ENCODE results near the gene WWOX.

DNA sequence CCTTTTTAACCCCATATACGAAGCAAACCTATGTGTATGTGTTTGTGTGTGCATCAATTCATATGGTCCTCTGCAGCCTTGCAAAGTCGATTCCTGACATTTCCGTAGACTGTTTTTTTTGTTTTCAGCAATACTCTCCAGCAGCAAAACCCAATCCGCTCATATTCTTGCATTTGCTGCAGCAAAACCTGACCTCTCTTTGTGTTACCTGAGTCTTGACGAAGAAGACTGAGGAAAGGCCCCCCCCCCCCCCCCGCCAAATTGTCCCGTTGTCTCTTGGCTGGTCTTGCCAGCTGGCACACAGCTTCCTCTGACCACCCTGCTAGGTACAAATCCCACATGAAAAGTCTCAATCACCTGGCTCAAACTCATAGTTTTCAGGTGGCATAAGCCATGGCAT lies 494.7 kb downstream of the WWOX start:
- TF ChIP-seq PATZ1 (CRISPR knock-in tag; IDR thresholded peaks at IDR 0.05; ENCODE audit: borderline replicate concordance) (no peak), BACH2 (CRISPR knock-in tag; IDR thresholded peaks at IDR 0.05; ENCODE audit: borderline replicate concordance) (no peak), ZNF8 (CRISPR knock-in tag; IDR thresholded peaks at IDR 0.05) (no peak), CSRNP3 (CRISPR knock-in tag; IDR thresholded peaks at IDR 0.05) (no peak), ZC3H10 (CRISPR knock-in tag; IDR thresholded peaks at IDR 0.05) (no peak), RARB (CRISPR knock-in tag; IDR thresholded peaks at IDR 0.05) (no peak), TCF4 (CRISPR knock-in tag; IDR thresholded peaks at IDR 0.05; ENCODE audit: borderline replicate concordance) (no peak)

Data from SK-N-SH treated with all-trans-retinoic acid at 6 μM for 48 hours (cell line).